Spleen (tissue), 11 donors: ENCODE results near the gene ABCA8. TPM values are rescaled to one million over a fixed set of nuclear protein-coding genes. Genes with fewer than 3 reads are reported as not detected.

Source experiments
- DNase-seq: peaks from one replicate; pipeline ENCODE4 v3.0.0-alpha.2; 2020
- H3K27ac ChIP-seq, 8 donors: fragments of 200-600 bp; sonication (generic) in 7 of 8; 1 replicate in 4 of 8; 2 replicates in 4 of 8; pipeline versions ENCODE4 v1.5.0 to v1.8.0; 2016 to 2021; ENCODE audit warnings: inconsistent platforms in 4 of 8, mild to moderate bottlenecking in 4 of 8, moderate library complexity in 1 of 8
- H3K27me3 ChIP-seq, 7 donors: fragments of 200-600 bp; sonication (generic) in 6 of 7; replicated peaks in 1 of 7; 1 replicate in 4 of 7; 2 replicates in 3 of 7; pipeline versions ENCODE4 v1.5.0 to v1.8.0; 2016 to 2021; ENCODE audit warnings: inconsistent platforms in 3 of 7, mild to moderate bottlenecking in 1 of 7
- H3K36me3 ChIP-seq, 6 donors: fragments of 200-600 bp; sonication (generic) in 5 of 6; 1 replicate in 4 of 6; 2 replicates in 2 of 6; pipeline versions ENCODE4 v1.5.0 to v1.8.0; 2016 to 2021; ENCODE audit warnings: inconsistent platforms in 2 of 6
- H3K4me1 ChIP-seq, 6 donors: fragments of 200-600 bp; sonication (generic) in 5 of 6; 1 replicate in 3 of 6; 2 replicates in 3 of 6; pipeline versions ENCODE4 v1.5.0 to v1.8.0; 2016 to 2021; ENCODE audit warnings: inconsistent platforms in 3 of 6
- H3K4me3 ChIP-seq, 8 donors: fragments of 200-600 bp; sonication (generic) in 7 of 8; 1 replicate in 4 of 8; 2 replicates in 4 of 8; pipeline versions ENCODE4 v1.5.0 to v1.8.0; 2016 to 2021; ENCODE audit warnings: inconsistent platforms in 4 of 8, mild to moderate bottlenecking in 4 of 8, moderate library complexity in 2 of 8
- H3K9me3 ChIP-seq, 8 donors: fragments of 200-600 bp; sonication (generic) in 7 of 8; 1 replicate in 4 of 8; 2 replicates in 4 of 8; pipeline versions ENCODE4 v1.5.0 to v1.8.0; 2016 to 2021; ENCODE audit warnings: inconsistent platforms in 4 of 8
- CTCF ChIP-seq, 11 experiments: fragments of 200-600 bp in 7 of 11; fragments of 450-650 bp in 4 of 11; sonication (generic) in 4 of 11; IDR thresholded peaks in 8 of 11; conservative IDR thresholded peaks in 3 of 11; 1 replicate in 7 of 11; 2 replicates in 4 of 11; pipeline versions ENCODE4 v1.4.0 to v1.8.0; 2016 to 2021; ENCODE audit warnings: antibody characterized with exemption in 11 of 11, inconsistent platforms in 4 of 11, mild to moderate bottlenecking in 1 of 11
- POLR2A ChIP-seq, 3 donors: fragments of 450-650 bp; IDR thresholded peaks; one replicate each; pipeline ENCODE4 v1.5.1; 2017; ENCODE audit warnings: antibody characterized with exemption in 3 of 3, mild to moderate bottlenecking in 1 of 3
- POLR2AphosphoS5 ChIP-seq, 3 donors: sonication (generic); formaldehyde crosslinking; IDR thresholded peaks; one replicate each; pipeline ENCODE4 v1.5.1; 2017; ENCODE audit warnings: antibody characterized with exemption in 3 of 3
- WGBS, 5 donors: extraction: QIAGEN DNeasy Blood & Tissue Kit in 3 of 5; methylation state at CpG; one replicate each; pipeline versions ENCODE4 v1.1.5 to v1.1.7; 2013 to 2018; 5-methylcytosine and 5-hydroxymethylcytosine counted together
- intact Hi-C: fragments of 100-400 bp; cut with DNase I; formaldehyde crosslinking; loops from one replicate; pipeline ENCODE4 v1.15.0; 2023; ENCODE audit warnings: low total_unique reads
- polyA plus RNA-seq, 3 donors: library from polyadenylated mRNA; stranded (reverse); fragments of 200-250 nt; gene quantifications; one replicate each; pipeline ENCODE4 v1.2.1, GENCODE V29; 2013
- total RNA-seq, 7 donors: library from RNA; depleted of rRNA in 3 of 7; stranded (reverse); fragments of >200 nt in 3 of 7; fragmentation: NEBNext Ultra II Directional in 4 of 7; extraction: Animal tissue kit (Norgen Biotek cat#: 25700) in 4 of 7; gene quantifications; one replicate each; pipeline versions ENCODE4 v1.1.0 to v1.2.1, GENCODE V29; 2016 to 2021
- donor health status: healthy with polysubstance abuse.
- donor health status: DM: no; HTN: no; CAD: no; lungs with moderate emphysema.
- donor health status: DM: no; HTN: no; CAD: no.
- donor health status: Bipolar disorder and iron deficiency.
- donor health status: healthy.
- donor health status: DM: no; HTN: no; CAD: no.
- donor health status: DM: yes; HTN: yes; CAD: no.

Gene ABCA8
- total and polyA plus RNA-seq, 10 donors = 1.1 to 89.4 (median 46.2) TPM

GRCh38 chr17:68853439-68853838 lies 101.8 kb downstream of the ABCA8 start:
- no peak for TF ChIP-seq POLR2A (IDR thresholded peaks at IDR 0.05)
- no peak for TF ChIP-seq CTCF (IDR thresholded peaks at IDR 0.05 in 8 of 11, conservative IDR thresholded peaks at IDR 0.05 in 3 of 11)
- no peak for TF ChIP-seq POLR2AphosphoS5 (IDR thresholded peaks at IDR 0.05)
- Histone ChIP-seq H3K9me3 (peaks cover 0 to 5% (median 2%) of the 10 kb centered on the region in 8 donors), H3K36me3 (no peaks in the 10 kb centered on the region), H3K27me3 (no peaks in the 10 kb centered on the region), H3K4me1 (peaks cover 0 to 3% (median 0%) of the 10 kb centered on the region in 6 donors), H3K27ac (no peak overlapping the region), H3K4me3 (no peak overlapping the region)
- intact Hi-C loops = no loop called here
- WGBS, 5 donors = 80 to 94% (median 90%) methylated on average over 4 of the region's 4 CpGs
- DNase-seq = no peak

- WGBS, 5 donors = 79 to 93% (median 86%) methylated on average over 5 of the region's 5 CpGs
- TF ChIP-seq POLR2AphosphoS5 (IDR thresholded peaks at IDR 0.05) = no peak
- TF ChIP-seq CTCF (IDR thresholded peaks at IDR 0.05 in 8 of 11, conservative IDR thresholded peaks at IDR 0.05 in 3 of 11) = no peak
- TF ChIP-seq POLR2A (IDR thresholded peaks at IDR 0.05) = no peak
- H3K4me1 ChIP-seq = peaks cover 0 to 3% (median 0%) of the 10 kb centered on the region in 6 donors
- no peak overlapping the region for H3K4me3 ChIP-seq
- H3K27me3 ChIP-seq = no peaks in the 10 kb centered on the region
- DNase-seq = no peak
- H3K9me3 ChIP-seq = peaks cover 0 to 1% (median 0%) of the 10 kb centered on the region in 8 donors
- no peak overlapping the region for H3K27ac ChIP-seq
- H3K36me3 ChIP-seq = no peaks in the 10 kb centered on the region
- intact Hi-C loops = no loop called here
These were observed 102.2 kb downstream of the ABCA8 start for GRCh38 chr17:68853036-68853435.

GRCh38 chr17:68851890-68852289 lies 103.3 kb downstream of the ABCA8 start:
- no peak overlapping the region for H3K4me3 ChIP-seq
- TF ChIP-seq POLR2AphosphoS5 (IDR thresholded peaks at IDR 0.05) (no peak), CTCF (IDR thresholded peaks at IDR 0.05 in 8 of 11, conservative IDR thresholded peaks at IDR 0.05 in 3 of 11) (no peak), POLR2A (IDR thresholded peaks at IDR 0.05) (no peak)
- H3K9me3 ChIP-seq = no peaks in the 10 kb centered on the region
- H3K36me3 ChIP-seq = no peaks in the 10 kb centered on the region
- WGBS, 5 donors = 78 to 88% (median 79%) methylated on average over 1 of the region's 1 CpG
- DNase-seq = no peak
- no peaks in the 10 kb centered on the region for H3K27me3 ChIP-seq
- H3K4me1 ChIP-seq = peaks cover 0 to 3% (median 0%) of the 10 kb centered on the region in 6 donors
- intact Hi-C loops = no loop called here
- no peak overlapping the region for H3K27ac ChIP-seq

GRCh38 chr17:68850749-68851510 lies 104.3 kb downstream of the ABCA8 start:
- Histone ChIP-seq H3K4me3 (no peak overlapping the region), H3K36me3 (no peaks in the 10 kb centered on the region), H3K27ac (peak overlapping the region in 4 of 8 donors; percentile 1 to 51 (median 19)), H3K9me3 (peaks cover 0 to under 1% (median 0%) of the 10 kb centered on the region in 8 donors), H3K4me1 (peaks cover 0 to 3% (median 0%) of the 10 kb centered on the region in 6 donors), H3K27me3 (no peaks in the 10 kb centered on the region)
- intact Hi-C loops = no loop called here
- WGBS, 5 donors = 67 to 77% (median 70%) methylated on average over 2 of the region's 2 CpGs
- no peak for DNase-seq
- TF ChIP-seq POLR2A (IDR thresholded peaks at IDR 0.05) (no peak), CTCF (IDR thresholded peaks at IDR 0.05 in 8 of 11, conservative IDR thresholded peaks at IDR 0.05 in 3 of 11) (no peak), POLR2AphosphoS5 (IDR thresholded peaks at IDR 0.05) (no peak)
